HG03095 (cell line): ENCODE measurements around the gene NEK6.

ENCODE experiments used
- ATAC-seq: cut with Tn5 transposase; IDR thresholded peaks from one replicate; pipeline ENCODE4 v1.9.1; 2021; ENCODE audit warnings: moderate library complexity; ENCODE audit not compliant: unreplicated experiment

The NEK6 gene

GRCh38 chr9:124257844-124258606 is at the start of gene NEK6:
Gene NEK6 (plus strand): TSS chr9:124257949. CDS start chr9:124301965, 44,016 bp downstream.
- no peak for ATAC-seq

- no peak for ATAC-seq
Measured at GRCh38 chr9:124208571-124208970, 49.2 kb upstream of the NEK6 start.

DNA sequence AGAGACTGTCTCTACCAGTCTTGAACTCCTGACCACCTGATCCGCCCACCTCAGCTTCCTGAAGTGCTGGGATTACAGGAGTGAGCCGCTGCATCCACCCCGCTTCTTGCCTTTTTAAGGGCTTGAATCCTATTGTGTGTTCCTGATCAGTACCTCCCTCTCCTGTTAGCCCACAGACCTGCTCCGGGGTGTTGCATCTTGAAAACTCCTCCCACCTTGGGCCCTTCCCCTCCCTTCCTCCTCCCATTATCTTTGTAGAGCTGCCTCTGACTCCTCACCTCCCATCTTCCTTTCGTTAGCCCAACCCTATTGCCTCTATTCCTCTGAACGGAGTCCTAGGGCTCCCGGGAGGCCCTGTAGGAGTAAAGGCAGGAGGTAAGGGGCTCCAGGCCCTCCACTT is 48.5 kb upstream of the NEK6 start:
- ATAC-seq: no peak

- no peak for ATAC-seq
Measured at GRCh38 chr9:124209774-124210173, 48.0 kb upstream of the NEK6 start.

DNA sequence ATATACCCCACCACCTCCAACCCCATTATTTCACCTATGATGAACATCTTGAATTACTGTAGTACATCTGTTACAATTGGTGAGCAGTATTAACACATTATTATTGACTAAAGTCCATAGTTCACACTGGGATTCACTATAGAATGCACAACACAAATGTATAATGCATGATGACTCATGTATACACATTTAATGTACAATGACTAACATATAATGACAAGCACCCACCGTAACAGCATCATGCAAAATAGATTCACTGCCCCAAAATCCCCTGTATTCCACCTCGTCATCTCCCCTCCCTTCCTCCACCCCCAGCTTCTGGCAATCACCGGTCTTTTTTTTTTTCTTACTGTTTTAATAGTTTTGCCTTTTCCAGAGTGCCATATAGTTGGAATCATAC is 47.1 kb upstream of the NEK6 start:
- peak; percentile 39 for ATAC-seq

- no peak for ATAC-seq
Measured at GRCh38 chr9:124212381-124213050, 45.2 kb upstream of the NEK6 start.

DNA sequence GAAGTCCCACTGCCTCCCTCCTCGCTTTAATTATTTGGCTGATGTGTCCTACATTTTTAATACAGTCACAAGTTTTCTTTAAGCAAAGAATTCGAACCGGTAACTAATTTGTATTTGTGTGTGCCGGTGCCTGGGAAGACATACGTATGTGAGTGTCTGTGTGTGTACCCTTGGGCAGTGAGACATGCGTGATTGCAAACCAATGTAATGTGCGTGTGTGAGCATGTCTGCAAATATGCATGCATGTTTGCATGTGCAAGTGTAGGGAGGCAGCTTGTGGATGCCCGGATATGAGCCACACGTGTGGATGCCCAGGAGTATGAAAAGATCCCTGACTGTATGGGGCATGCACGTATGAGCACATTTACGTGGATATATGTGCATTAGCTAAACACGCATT is 44.4 kb upstream of the NEK6 start:
- no peak for ATAC-seq

DNA sequence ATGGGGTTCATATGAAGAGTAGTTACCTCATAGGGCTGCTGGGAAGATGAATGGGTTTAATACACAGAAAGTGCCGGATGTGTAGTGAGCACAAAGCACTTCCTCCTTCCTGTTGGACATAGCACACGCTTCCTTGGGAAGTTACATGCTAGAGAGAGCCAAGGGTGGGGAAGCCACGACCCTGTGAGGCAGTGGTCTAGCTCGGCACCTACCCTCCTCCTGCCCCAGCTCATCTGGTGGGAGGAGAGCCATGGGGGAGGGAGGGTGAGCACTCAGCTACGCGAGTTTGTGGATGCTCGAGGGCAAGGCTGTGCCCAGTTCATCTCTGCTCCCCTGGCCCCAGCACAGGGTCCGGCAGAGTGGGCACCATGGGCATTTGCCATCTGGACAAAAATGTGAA is 43.6 kb upstream of the NEK6 start:
- no peak for ATAC-seq

DNA sequence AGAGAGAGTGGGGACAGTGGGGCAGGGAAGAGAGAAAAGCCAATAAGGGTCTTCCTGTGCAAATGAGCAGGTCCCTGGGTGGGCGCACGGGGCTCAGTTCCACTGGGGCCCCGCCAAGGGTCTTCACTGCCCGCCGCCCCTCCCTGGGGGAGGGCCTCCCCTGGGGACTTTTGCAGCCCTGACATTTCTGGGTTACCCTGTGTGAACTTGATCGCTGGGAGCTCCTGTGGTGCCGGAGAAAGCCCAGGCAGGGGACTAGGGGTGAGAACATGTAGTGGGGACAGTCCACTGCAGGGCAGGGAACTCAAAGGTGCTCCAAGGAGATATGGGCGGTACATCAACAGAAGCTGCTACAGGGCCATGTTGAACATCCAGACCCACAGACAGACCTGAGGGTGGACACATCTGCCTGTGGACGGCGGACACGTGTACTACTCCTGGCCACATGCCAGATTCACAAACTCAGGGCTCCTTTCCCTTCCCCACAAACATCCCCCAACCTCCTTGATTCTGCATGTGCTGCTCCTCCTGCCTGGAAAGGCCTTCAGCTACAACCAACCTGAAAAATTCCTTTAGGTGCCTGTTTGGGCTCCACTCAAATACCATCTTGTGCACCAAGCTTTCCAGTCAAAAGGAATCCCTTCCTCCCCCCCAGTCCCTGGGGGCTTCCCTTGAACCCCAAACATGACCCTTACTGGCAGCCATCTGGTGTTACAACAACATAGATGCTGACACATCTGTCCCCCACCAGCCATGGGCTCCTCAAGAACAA is 43.0 kb upstream of the NEK6 start:
- no peak for ATAC-seq

DNA sequence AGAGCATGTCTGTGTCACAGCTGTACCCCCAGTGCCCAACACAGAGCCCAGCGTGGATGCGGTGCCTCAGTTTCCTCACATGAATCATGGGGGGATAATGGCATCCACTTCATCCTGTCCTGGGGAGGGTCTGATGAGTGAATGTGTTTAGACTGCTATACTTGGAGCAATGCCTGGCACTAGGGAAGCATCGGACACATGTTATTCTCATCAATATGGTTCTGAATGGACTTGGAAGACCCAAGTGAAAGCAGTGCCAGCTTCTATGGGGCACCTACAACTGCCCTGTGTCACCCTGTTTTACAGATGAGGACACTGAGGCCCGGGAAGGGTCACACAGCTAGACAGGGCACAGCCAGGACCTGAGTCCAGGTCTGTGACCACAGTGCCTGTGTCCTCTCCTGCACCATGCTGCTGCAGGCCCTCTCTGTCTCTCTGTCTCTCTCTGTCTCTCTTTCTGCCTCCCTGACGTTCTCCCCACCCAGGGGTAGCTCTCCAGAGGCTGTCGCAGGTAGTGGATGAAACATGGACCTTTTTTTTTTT is 42.3 kb upstream of the NEK6 start:
- ATAC-seq: no peak

DNA sequence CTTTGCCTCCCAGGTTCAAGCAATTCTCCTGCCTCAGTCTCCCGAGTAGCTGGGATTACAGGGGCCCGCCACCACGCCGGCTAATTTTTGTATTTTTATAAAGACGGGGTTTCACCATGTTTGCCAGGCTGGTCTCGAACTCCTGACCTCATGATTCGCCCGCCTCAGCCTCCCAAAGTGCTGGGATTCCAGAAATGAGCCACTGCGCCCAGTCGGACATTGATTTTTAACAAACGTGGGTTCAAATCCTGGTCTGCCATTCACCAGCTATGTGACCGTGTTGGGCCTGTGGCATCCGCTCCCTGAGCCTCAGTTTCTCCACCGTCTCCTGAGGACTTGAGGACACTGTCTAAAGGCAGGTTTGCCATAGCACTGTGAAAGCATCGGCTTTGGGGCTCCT is 41.8 kb upstream of the NEK6 start:
- ATAC-seq: no peak

GRCh38 chr9:124216474-124217176 is 41.1 kb upstream of the NEK6 start:
- no peak for ATAC-seq

DNA sequence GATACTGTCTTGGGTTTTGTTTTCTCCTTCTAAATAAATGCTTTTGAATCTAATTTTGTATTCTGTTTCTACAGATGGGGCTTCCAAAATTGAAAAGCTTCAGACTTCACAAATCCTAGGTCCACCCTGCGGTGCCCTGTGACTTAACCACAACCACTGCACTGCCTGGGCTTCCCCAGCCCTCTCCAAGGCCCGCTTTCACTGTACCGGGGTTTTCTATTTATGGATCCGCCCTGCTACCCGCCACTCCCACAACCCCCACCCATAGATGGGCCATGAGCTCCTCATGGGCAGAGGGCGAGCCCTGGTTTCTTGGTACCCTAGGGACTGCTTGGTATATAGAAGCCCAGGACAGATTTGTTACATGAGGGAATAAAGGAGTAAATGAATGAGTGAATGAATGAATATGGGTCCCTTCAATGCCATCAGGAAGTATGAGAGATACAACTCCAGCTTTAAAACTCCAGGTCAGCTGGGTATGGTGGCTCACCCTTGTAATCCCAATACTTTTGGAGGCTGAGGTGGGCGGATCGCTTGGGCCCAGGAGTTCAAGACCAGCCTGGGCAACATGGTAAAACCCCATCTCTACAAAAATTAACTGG is 39.8 kb upstream of the NEK6 start:
- ATAC-seq: no peak

DNA sequence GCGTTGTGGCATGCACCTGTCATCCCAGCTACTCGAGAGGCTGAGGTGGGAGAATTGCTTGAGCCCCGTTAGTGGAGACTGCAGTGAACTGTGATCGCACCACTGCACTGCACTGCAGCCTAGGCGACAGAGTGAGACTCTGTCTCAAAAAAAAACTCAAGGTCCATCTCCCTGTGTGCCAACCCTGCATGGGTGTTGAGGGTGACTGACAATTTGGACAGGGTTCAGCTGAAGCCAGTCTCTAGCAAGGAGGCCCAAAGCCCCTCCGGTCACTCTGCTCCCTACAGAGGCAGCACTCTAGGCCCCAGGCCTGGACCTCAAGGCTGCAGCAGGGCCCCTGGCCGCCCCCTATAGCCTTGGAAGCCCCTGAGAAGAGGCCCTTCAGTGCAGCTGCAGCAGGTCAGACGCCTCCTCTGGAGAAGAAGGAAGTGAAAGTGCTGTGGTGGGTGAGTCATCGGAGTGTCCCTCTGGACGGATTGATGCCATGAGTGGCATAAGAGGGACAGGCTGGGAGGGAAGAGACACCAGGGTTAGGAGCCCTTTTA is 39.2 kb upstream of the NEK6 start:
- ATAC-seq: peak; percentile 56

GRCh38 chr9:124218987-124219461 is 38.7 kb upstream of the NEK6 start:
- peak; percentile 15 for ATAC-seq

GRCh38 chr9:124220946-124221451 is 36.8 kb upstream of the NEK6 start:
- no peak for ATAC-seq

- ATAC-seq: no peak
Measured at GRCh38 chr9:124221676-124222075, 36.1 kb upstream of the NEK6 start.

DNA sequence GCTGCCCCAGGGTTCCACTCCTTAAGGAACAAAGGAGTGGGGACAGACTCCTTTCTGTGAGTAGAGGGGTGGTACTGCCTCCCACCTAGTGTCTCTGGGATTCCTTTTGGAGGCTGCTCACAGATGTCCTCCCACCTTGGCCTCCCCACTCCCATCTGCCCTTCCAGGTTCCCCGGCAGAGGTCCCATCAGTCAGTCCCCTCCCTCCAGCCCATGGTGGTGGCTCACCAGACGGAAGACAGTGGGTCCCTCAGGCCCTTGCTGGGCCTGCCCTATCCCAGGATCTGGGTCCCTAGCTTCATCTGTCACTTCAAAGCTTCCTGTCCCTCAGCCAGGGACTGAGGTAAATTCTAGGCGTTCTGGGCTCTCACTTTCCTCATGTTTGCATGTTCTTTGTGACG is 35.6 kb upstream of the NEK6 start:
- no peak for ATAC-seq

DNA sequence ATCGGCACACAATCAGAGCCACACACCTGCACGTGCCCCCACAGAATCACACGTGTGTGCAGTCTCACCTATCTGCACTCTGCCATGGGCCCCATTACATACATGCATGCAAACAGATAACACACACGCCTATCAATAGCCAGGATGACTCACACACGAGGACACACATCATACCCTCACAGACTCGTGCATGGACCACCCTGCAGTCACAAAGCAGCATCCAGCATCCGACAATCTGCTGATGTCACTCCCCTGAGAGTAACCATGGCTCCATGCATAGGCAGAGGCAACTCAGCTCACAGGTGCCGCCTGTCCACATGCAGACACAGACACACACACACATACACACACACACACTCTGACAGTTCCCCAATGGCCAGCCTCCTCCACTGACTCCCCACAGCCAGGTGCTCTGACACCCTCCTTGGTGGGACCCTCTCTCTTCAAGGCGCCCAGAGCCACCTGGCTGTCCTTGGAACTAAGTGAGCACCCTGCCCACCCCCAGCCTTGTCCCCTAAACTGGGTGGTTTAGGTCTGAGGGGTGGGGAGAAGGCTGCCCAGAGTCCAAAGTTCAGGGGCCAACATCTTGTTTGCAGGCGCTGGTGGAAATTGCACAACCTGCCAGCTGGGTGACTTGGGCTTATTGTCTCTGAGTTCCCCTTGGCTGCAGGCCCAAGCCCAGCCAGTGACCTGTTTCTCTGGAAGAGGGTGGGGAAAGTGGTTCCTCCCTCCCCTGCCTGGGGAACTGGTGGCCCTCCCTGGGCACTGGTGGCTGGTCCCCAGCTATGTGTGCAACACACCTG is 34.6 kb upstream of the NEK6 start:
- ATAC-seq: no peak
